Stomach (tissue), 9 donors: ENCODE results near the gene ZNF683. TPM values are rescaled to one million over a fixed set of nuclear protein-coding genes. Genes with fewer than 3 reads are reported as not detected.
A peak's percentile ranks its signal among the peaks of the same experiment; 100 is the strongest.

Experiments used
- DNase-seq, 2 donors: peaks; one replicate each; pipeline versions ENCODE4 v3.0.0 to v3.0.0-alpha.2; 2013 to 2019
- H3K27ac ChIP-seq, 5 donors: fragments of 200-600 bp in 4 of 5; sonication (generic) in 4 of 5; one replicate each; pipeline ENCODE4 v1.5.1; 2013 to 2019; ENCODE audit warnings: mild to moderate bottlenecking in 1 of 5, moderate library complexity in 1 of 5
- H3K27me3 ChIP-seq, 3 donors: fragments of 200-600 bp; sonication (generic); one replicate each; pipeline ENCODE4 v1.5.1; 2017 to 2019; ENCODE audit warnings: mixed run types in 1 of 3
- H3K36me3 ChIP-seq, 4 donors: fragments of 200-600 bp; sonication (generic); 1 replicate in 3 of 4; 2 replicates in 1 of 4; pipeline ENCODE4 v1.5.1; 2016 to 2019
- H3K4me1 ChIP-seq, 4 donors: fragments of 200-600 bp; sonication (generic); one replicate each; pipeline ENCODE4 v1.5.1; 2016 to 2019
- H3K4me3 ChIP-seq, 4 donors: fragments of 200-600 bp; sonication (generic) in 3 of 4; one replicate each; pipeline ENCODE4 v1.5.1; 2016 to 2019; ENCODE audit warnings: mild to moderate bottlenecking in 1 of 4
- H3K9me3 ChIP-seq, 4 donors: fragments of 200-600 bp; sonication (generic); one replicate each; pipeline ENCODE4 v1.5.1; 2016 to 2019
- CTCF ChIP-seq, 7 experiments: fragments of 450-650 bp in 4 of 7; fragments of 200-600 bp in 3 of 7; sonication (generic) in 3 of 7; IDR thresholded peaks; one replicate each; pipeline ENCODE4 v1.5.1; 2016 to 2019; ENCODE audit warnings: antibody characterized with exemption in 7 of 7, control low read depth in 2 of 7, mild to moderate bottlenecking in 1 of 7
- EP300 ChIP-seq: sonication (generic); formaldehyde crosslinking; IDR thresholded peaks from one replicate; pipeline ENCODE4 v1.6.1; 2017; ENCODE audit warnings: antibody characterized with exemption
- POLR2A ChIP-seq, 4 donors: fragments of 450-650 bp; IDR thresholded peaks; one replicate each; pipeline ENCODE4 v1.6.1; 2016; ENCODE audit warnings: antibody characterized with exemption in 4 of 4, control low read depth in 2 of 4, mild to moderate bottlenecking in 1 of 4, moderate library complexity in 1 of 4
- POLR2AphosphoS5 ChIP-seq, 3 donors: sonication (generic); formaldehyde crosslinking; IDR thresholded peaks; one replicate each; pipeline ENCODE4 v1.6.1; 2016; ENCODE audit warnings: antibody characterized with exemption in 3 of 3
- WGBS, 5 donors: extraction: QIAGEN DNeasy Blood & Tissue Kit in 3 of 5; methylation state at CpG; one replicate each; pipeline versions ENCODE4 v1.1.5 to v1.1.7; 2013 to 2018; 5-methylcytosine and 5-hydroxymethylcytosine counted together
- intact Hi-C: fragments of 100-400 bp; cut with DNase I; formaldehyde crosslinking; loops from one replicate; pipeline ENCODE4 v1.15.1; 2023; ENCODE audit warnings: low total_unique reads
- polyA plus RNA-seq, 3 donors: library from polyadenylated mRNA; stranded (reverse); fragments of 200-250 nt; gene quantifications; one replicate each; pipeline ENCODE4 v1.2.3, GENCODE V29; 2013
- total RNA-seq, 5 donors: library from RNA; depleted of rRNA; stranded (reverse); fragments of >200 nt; gene quantifications; one replicate each; pipeline versions ENCODE4 v1.1.0 to v1.2.3, GENCODE V29; 2014 to 2016
- donor health status: healthy with polysubstance abuse.
- donor health status: Bipolar disorder and iron deficiency.
- donor health status: healthy.

Gene ZNF683
- total and polyA plus RNA-seq, 8 donors, result 0.25 to 3.6 (median 0.90) TPM; not detected in 4

- no peak for TF ChIP-seq POLR2A (IDR thresholded peaks at IDR 0.05)
- TF ChIP-seq POLR2AphosphoS5 (IDR thresholded peaks at IDR 0.05), result no peak
- Histone ChIP-seq H3K4me1 (peaks cover 0 to 8% (median 0%) of the 10 kb centered on the region in 4 donors), H3K27ac (no peak overlapping the region), H3K27me3 (peaks cover 0 to 61% (median 4%) of the 10 kb centered on the region in 3 donors), H3K36me3 (no peaks in the 10 kb centered on the region), H3K4me3 (no peak overlapping the region), H3K9me3 (no peaks in the 10 kb centered on the region)
- 92 to 96% (median 95%) methylated on average over 3 of the region's 3 CpGs for WGBS, 5 donors
- intact Hi-C loops, result no loop called here
- DNase-seq, result no peak
These were observed 4.1 kb downstream of the ZNF683 start for GRCh38 chr1:26368486-26368885.

- intact Hi-C loops, result no loop called here
- no peak for TF ChIP-seq EP300
- Histone ChIP-seq H3K9me3 (no peaks in the 10 kb centered on the region), H3K4me3 (no peak overlapping the region), H3K27ac (no peak overlapping the region), H3K27me3 (peaks cover 0 to 66% (median 4%) of the 10 kb centered on the region in 3 donors), H3K4me1 (peaks cover 0 to 9% (median 0%) of the 10 kb centered on the region in 4 donors), H3K36me3 (no peaks in the 10 kb centered on the region)
- 57 to 75% (median 67%) methylated on average over 4 of the region's 4 CpGs for WGBS, 5 donors
- DNase-seq, result no peak
These were observed 4.5 kb downstream of the ZNF683 start for GRCh38 chr1:26368006-26368405.

- intact Hi-C loops, result no loop called here
- 72 to 93% (median 87%) methylated on average over 4 to 6 of the region's 6 CpGs for WGBS, 5 donors
- H3K4me1 ChIP-seq, result peaks cover 0 to 9% (median 0%) of the 10 kb centered on the region in 4 donors
- TF ChIP-seq CTCF (IDR thresholded peaks at IDR 0.05) (no peak), EP300 (no peak), POLR2A (IDR thresholded peaks at IDR 0.05) (no peak), POLR2AphosphoS5 (IDR thresholded peaks at IDR 0.05) (no peak)
- no peak overlapping the region for H3K4me3 ChIP-seq
- H3K9me3 ChIP-seq, result no peaks in the 10 kb centered on the region
- no peak for DNase-seq
- peaks cover 0 to 72% (median 4%) of the 10 kb centered on the region in 3 donors for H3K27me3 ChIP-seq
- H3K27ac ChIP-seq, result no peak overlapping the region
- no peaks in the 10 kb centered on the region for H3K36me3 ChIP-seq
These were observed 5.1 kb downstream of the ZNF683 start for GRCh38 chr1:26367441-26367840.

GRCh38 chr1:26364956-26365355 lies 7.6 kb downstream of the ZNF683 start:
- no peak for TF ChIP-seq POLR2AphosphoS5 (IDR thresholded peaks at IDR 0.05)
- Histone ChIP-seq H3K4me1 (peaks cover 9 to 23% (median 11%) of the 10 kb centered on the region in 4 donors), H3K27ac (no peak overlapping the region), H3K9me3 (no peaks in the 10 kb centered on the region), H3K36me3 (no peaks in the 10 kb centered on the region), H3K27me3 (peaks cover 15 to 89% (median 17%) of the 10 kb centered on the region in 3 donors), H3K4me3 (no peak overlapping the region)
- no peak for DNase-seq
- WGBS, 5 donors, result 47 to 69% (median 57%) methylated on average over 9 of the region's 9 CpGs
- intact Hi-C loops, result no loop called here

GRCh38 chr1:26363549-26364448 lies 8.8 kb downstream of the ZNF683 start:
- 26 to 32% (median 29%) methylated on average over 25 to 26 of the region's 26 CpGs for WGBS, 5 donors
- intact Hi-C loops, result no loop called here
- no peaks in the 10 kb centered on the region for H3K36me3 ChIP-seq
- H3K4me1 ChIP-seq, result peaks cover 12 to 34% (median 15%) of the 10 kb centered on the region in 4 donors
- H3K4me3 ChIP-seq, result no peak overlapping the region
- H3K27me3 ChIP-seq, result peaks cover 18 to 88% (median 19%) of the 10 kb centered on the region in 3 donors
- peak in 1 of 3 donors; percentile 43 for TF ChIP-seq POLR2AphosphoS5 (IDR thresholded peaks at IDR 0.05)
- TF ChIP-seq POLR2A (IDR thresholded peaks at IDR 0.05), result no peak
- TF ChIP-seq CTCF (IDR thresholded peaks at IDR 0.05), result peak in 5 of 7 experiments; percentile 72 to 94 (median 76)
- no peak for TF ChIP-seq EP300
- H3K27ac ChIP-seq, result no peak overlapping the region
- no peaks in the 10 kb centered on the region for H3K9me3 ChIP-seq
- DNase-seq, result peak; percentile 85 to 89
